Lower leg skin (tissue), 3 donors: ENCODE results near the gene MSH3.

ENCODE experiments used
- CTCF ChIP-seq, 3 donors: fragments of 450-650 bp; IDR thresholded peaks; one replicate each; pipeline ENCODE4 v1.5.1; 2016; ENCODE audit warnings: antibody characterized with exemption in 3 of 3, mild to moderate bottlenecking in 3 of 3, moderate library complexity in 2 of 3
- POLR2A ChIP-seq, 2 donors: fragments of 450-650 bp; IDR thresholded peaks; one replicate each; pipeline ENCODE4 v1.6.1; 2016 to 2017; ENCODE audit warnings: antibody characterized with exemption in 2 of 2, mild to moderate bottlenecking in 1 of 2, moderate library complexity in 1 of 2

DNA sequence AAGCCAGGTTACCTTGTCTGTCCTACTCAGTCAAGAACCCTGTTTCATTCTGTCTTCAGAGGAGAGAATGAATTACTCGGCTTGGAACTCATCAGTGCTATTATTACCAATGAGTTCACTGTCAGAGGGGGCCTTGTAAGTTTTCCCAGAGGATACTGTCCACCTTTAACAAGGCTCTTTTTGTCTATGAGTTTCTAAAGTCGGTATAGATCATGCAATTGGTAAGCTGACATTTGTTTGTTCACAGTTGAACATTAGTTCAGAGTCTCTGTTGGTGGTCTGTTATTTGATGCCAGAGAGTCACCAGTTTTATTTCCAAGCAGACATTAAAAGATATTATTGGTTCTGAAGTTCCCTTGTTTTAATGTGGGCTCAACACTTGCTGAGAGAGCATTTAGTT lies 58.5 kb downstream of the MSH3 start:
- no peak for TF ChIP-seq CTCF (IDR thresholded peaks at IDR 0.05)
- TF ChIP-seq POLR2A (IDR thresholded peaks at IDR 0.05) = no peak
